GM18526 (cell line): Measurements from ENCODE around the gene SPOCK3.

Experiments used
- POLR2A ChIP-seq: IDR thresholded peaks from 3 replicates; pipeline ENCODE4 v1.6.1; 2011; ENCODE audit not compliant: insufficient read length; ENCODE audit errors: extremely low read depth

The SPOCK3 gene

GRCh38 chr4:167109859-167110258 is 124.4 kb downstream of the SPOCK3 start:
- TF ChIP-seq POLR2A, result no peak

DNA sequence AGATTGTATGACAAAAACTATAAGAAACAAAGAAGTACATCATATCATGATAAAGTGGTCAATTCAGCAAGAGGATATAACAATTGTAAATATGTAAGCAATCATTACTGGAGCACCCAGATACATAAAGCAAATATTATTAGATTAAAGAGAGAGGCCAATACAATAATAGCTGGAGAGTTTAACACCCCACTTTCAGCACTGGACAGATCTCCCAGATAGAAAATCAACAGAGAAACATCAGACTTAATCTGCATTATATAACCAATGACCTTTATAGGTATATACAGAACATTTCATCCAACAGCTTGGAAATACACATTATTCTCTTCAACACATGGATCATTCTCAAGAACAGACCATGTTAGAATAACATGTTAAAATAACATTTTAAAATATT is 128.4 kb downstream of the SPOCK3 start:
- TF ChIP-seq POLR2A, result no peak

DNA sequence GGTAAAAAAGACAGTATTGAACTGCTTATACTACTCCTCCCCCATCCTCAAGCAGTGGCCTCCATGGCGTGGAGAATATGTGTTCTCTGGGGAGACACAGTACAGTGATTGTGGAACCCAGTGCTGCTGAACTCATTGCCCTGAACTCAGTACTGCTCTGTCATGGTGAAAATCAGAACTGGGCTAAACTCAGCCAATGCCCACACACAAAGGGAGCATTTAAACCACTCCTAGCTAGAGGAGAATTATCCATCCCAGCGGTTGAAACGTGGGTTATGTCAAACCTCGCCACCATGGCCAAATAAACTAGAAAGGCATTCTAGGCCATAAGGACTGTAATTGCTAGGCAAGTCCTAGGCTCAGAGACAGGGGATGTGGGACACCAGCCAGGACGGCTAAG is 131.8 kb downstream of the SPOCK3 start:
- TF ChIP-seq POLR2A, result no peak

DNA sequence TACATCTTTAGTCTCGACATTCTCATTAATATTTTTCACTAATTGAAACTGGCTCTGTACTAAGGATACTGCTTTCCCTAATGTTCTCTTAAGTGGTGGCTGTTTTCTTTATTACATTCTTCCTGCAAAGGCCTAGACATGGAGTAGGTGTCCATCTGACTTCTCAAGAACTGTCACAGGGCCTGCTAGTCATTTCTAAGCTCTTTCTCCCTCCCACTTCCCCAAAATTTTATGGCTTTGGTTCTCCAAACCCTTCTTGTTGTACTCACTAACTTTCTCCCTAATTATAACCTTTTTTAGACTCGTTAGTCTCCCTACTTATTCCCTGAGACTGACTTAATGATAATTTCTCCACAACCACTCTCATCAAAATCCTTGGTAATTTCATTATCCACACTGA is 133.3 kb downstream of the SPOCK3 start:
- no peak for TF ChIP-seq POLR2A

- no peak for TF ChIP-seq POLR2A
Measured at GRCh38 chr4:167100120-167100519, 134.2 kb downstream of the SPOCK3 start.

DNA sequence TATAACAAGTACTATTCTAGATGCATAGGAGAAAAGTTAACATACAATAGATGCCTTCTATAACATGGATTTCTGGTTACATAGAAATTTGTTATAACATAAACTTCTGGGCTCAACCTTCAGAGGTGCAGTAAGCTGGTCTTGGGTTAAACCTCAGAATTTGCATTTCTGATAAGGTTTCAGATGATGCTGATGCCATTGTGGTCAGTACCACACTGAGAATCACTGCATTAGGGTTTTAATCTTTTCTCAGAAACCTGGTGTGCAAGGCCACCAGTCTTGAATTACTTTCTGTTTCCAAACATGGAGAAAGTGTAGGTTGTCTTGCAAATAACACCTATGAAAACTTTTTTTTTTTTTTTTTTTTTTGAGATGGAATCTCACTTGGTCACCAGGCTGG is 146.2 kb downstream of the SPOCK3 start:
- no peak for TF ChIP-seq POLR2A

GRCh38 chr4:167084321-167084720 is 150.0 kb downstream of the SPOCK3 start:
- no peak for TF ChIP-seq POLR2A

DNA sequence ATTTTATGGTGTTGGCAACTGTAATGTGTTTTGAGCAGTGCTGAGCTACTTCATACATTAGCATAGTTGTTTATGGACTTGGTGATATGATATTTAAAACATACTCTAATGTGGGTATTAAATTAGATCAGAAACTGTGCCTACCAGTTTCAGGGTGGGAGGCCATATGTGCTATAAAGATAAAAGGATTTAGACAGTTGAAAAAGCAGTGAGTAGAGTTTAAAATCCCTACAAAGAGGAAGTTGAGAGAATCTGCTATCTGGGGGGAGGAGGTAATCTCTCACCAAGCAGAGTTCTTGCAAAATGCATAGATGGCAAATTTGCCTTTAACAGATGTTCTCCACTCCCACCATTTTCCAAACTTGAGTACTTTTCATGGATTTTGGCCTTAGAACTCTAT is 154.5 kb downstream of the SPOCK3 start:
- TF ChIP-seq POLR2A, result no peak

- no peak for TF ChIP-seq POLR2A
Measured at GRCh38 chr4:167052631-167053091, 181.6 kb downstream of the SPOCK3 start.

DNA sequence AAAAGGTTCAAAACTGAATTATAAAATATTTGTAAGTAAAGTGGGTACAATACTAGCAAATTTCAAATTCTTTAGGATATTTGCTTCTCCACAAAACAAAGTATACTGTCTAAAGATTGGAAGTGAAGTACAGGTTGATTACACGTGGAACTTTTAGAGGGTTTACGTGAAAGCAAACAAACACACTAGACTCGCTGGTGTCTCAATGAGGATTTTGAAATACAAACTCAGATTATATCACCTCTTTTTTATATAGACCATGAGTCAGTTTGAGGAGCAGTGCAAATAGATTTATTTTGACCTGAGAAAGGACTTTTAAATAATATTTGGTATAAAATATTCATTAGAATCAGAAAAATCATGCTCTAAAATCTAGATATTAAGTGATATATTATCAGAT is 185.0 kb downstream of the SPOCK3 start:
- no peak for TF ChIP-seq POLR2A

- TF ChIP-seq POLR2A, result no peak
Measured at GRCh38 chr4:167041524-167041923, 192.8 kb downstream of the SPOCK3 start.

DNA sequence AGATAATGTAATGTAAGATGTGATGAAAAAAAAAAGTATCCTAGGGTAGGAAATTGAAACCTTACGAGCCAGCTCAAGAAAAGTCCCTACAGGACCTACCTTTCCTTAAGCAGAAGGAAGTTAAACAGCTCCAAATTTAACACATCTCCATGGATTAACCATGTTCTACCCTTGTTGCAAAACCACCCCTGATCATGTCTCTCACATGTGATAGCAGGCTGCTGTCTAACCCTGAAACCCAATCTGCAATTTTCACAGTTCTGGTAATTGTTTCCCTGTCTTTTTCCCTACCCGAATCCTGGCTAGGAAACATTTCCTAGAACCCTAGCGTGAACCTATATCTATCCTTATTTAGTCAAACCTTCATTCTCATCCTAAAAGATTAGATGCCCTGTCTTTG is 198.9 kb downstream of the SPOCK3 start:
- no peak for TF ChIP-seq POLR2A

DNA sequence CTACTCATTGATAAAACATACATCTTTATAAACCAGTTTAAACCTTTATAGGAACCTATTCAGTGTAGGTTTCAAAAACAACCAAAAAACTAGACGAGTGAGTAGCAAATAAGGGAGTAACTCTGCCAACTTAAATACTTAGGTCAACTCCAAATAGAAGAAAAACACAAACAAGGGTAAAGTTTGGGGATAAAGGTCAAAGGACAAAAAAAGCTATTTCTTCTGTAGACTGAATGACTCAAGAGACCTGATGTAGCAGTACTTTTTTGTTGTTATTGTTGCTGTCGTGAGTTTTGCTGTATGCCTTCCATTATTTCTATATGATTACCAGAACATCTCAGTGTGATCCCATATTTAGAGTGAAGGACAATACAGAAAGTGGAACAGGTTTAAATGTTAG is 199.3 kb downstream of the SPOCK3 start:
- TF ChIP-seq POLR2A, result no peak

- no peak for TF ChIP-seq POLR2A
Measured at GRCh38 chr4:167032871-167033270, 201.4 kb downstream of the SPOCK3 start.

DNA sequence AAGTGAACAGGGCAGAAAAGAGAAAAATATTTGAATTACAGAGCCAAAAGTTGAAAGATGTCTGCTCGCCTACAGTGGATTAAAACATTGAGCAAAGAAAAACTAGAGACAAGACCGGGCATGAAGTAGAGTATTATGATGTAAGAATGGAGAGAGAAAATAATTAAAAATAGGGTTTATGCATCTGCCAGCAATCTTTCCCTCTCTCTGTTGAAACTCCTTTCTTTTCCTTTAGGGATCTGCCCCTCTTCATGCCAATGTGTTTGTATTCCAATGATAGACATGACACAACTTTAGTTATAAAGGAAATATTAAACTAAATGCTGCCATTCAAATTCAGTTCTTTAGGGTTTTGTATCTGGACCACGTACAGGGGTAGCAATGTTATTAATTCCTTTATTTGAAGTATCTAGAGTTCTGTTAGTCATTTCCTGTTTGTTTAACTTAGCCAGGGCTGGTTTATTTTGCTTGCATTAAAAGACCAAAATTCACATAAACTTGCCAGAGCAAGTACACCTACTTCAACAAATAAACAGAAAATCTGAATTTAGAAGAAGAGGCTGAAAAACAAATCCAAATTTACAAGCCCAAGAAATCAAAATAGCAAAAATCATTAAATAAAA is 202.6 kb downstream of the SPOCK3 start:
- TF ChIP-seq POLR2A, result no peak

DNA sequence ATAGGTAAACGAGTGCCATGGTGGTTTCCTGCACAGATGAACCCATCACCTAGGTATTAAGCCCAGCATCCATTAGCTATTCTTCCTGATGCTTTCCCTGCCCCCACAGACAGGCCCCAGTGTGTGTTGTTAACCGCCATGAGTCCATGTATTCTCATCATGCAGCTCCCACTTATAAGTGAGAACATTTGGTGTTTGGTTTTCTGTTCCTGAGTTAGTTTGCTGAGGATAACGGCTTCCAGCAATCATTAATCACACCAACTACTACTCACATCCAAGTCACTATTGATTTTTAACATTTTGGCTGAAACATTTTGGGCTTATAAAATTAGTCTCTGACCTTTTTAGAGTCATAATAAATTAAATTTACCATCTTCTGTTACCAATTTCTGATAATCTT is 205.3 kb downstream of the SPOCK3 start:
- TF ChIP-seq POLR2A, result no peak

DNA sequence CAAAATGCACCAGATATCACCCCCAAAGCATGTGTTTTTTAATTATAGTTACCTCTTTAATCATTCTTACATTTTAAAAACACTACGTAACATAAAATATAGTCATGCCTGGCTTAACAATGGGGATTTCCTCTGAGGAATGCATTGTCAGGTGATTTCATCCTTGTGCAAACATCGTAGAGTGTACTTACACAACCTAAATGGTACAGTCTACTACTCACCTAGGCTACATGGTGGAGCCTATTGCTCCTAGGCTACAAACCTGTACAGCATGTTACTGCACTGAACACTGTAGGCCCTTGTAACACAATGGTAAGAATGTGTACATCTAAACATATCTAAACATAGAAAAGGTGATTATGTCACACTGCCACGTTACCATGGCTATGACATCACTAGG is 208.6 kb downstream of the SPOCK3 start:
- no peak for TF ChIP-seq POLR2A

GRCh38 chr4:167023364-167023925 is 210.8 kb downstream of the SPOCK3 start:
- no peak for TF ChIP-seq POLR2A

- no peak for TF ChIP-seq POLR2A
Measured at GRCh38 chr4:167021545-167022155, 212.6 kb downstream of the SPOCK3 start.
